Neutrophil (primary cell): Measurements from ENCODE around the gene GLRX2.

Experiments
- H3K27ac ChIP-seq: fragments of 200-600 bp; sonication (generic); 2 replicates; pipeline ENCODE4 v1.5.1; 2016; ENCODE audit warnings: mild to moderate bottlenecking, moderate library complexity
- H3K27me3 ChIP-seq: fragments of 200-600 bp; sonication (generic); 2 replicates; pipeline ENCODE4 v1.6.0; 2016; ENCODE audit warnings: mild to moderate bottlenecking
- H3K36me3 ChIP-seq: fragments of 200-600 bp; sonication (generic); 2 replicates; pipeline ENCODE4 v1.5.1; 2017
- H3K4me1 ChIP-seq, 2 experiments: fragments of 200-600 bp in 1 of 2; sonication (generic) in 1 of 2; 1 replicate in 1 of 2; 2 replicates in 1 of 2; pipeline versions ENCODE4 v1.5.1 to v1.6.1; 2013 to 2016; ENCODE audit warnings: low read depth in 1 of 2, low read length in 1 of 2, mild to moderate bottlenecking in 1 of 2, moderate library complexity in 1 of 2; ENCODE audit not compliant: control insufficient read depth in 1 of 2, insufficient read depth in 1 of 2
- H3K4me3 ChIP-seq, 2 experiments: fragments of 200-600 bp in 1 of 2; sonication (generic) in 1 of 2; 1 replicate in 1 of 2; 2 replicates in 1 of 2; pipeline ENCODE4 v1.5.1; 2013 to 2016; ENCODE audit warnings: low read depth in 1 of 2, low read length in 1 of 2, mild to moderate bottlenecking in 1 of 2, moderate library complexity in 1 of 2
- H3K9me3 ChIP-seq: fragments of 200-600 bp; sonication (generic); 2 replicates; pipeline ENCODE4 v1.5.1; 2016
- TF ChIP-seq, protein P1 (sequence below): fragments of 200-600 bp; sonication (generic); IDR thresholded peaks from 2 replicates; pipeline ENCODE4 v1.5.1; 2016; ENCODE audit warnings: antibody characterized with exemption

The GLRX2 gene

DNA sequence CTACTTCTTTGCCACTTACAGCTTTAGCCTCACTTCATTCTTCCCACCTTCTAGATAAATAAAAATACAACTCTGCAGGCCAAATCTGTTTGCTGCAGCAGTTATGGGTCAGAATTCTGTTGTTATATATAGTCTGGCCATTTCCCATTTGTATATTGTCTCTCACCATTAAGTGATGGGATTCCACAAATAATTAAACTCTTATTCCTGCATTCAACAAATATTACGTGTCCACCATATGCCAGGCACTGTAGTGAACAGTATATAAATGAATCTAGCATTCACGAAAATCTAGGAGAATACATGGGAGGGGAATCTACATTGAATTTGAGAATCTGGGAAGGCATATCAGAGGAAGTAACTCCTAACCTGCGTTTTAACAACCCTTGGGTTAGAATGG is 5.7 kb upstream of the GLRX2 start:
- Histone ChIP-seq H3K4me1 (peaks cover 52 to 56% of the 10 kb centered on the region in 2 experiments), H3K36me3 (no peaks in the 10 kb centered on the region), H3K9me3 (no peaks in the 10 kb centered on the region), H3K27me3 (no peaks in the 10 kb centered on the region), H3K4me3 (no peak overlapping the region), H3K27ac (peak overlapping the region; percentile 83)
- TF ChIP-seq, protein P1, sequence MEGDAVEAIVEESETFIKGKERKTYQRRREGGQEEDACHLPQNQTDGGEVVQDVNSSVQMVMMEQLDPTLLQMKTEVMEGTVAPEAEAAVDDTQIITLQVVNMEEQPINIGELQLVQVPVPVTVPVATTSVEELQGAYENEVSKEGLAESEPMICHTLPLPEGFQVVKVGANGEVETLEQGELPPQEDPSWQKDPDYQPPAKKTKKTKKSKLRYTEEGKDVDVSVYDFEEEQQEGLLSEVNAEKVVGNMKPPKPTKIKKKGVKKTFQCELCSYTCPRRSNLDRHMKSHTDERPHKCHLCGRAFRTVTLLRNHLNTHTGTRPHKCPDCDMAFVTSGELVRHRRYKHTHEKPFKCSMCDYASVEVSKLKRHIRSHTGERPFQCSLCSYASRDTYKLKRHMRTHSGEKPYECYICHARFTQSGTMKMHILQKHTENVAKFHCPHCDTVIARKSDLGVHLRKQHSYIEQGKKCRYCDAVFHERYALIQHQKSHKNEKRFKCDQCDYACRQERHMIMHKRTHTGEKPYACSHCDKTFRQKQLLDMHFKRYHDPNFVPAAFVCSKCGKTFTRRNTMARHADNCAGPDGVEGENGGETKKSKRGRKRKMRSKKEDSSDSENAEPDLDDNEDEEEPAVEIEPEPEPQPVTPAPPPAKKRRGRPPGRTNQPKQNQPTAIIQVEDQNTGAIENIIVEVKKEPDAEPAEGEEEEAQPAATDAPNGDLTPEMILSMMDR: no peak

- H3K4me1 ChIP-seq: peaks cover 58 to 61% of the 10 kb centered on the region in 2 experiments
- no peak overlapping the region for H3K4me3 ChIP-seq
- no peaks in the 10 kb centered on the region for H3K27me3 ChIP-seq
- H3K36me3 ChIP-seq: no peaks in the 10 kb centered on the region
- no peaks in the 10 kb centered on the region for H3K9me3 ChIP-seq
- H3K27ac ChIP-seq: no peak overlapping the region
- TF ChIP-seq, protein P1: no peak
Measured at GRCh38 chr1:193110246-193110645, 5.0 kb upstream of the GLRX2 start.

DNA sequence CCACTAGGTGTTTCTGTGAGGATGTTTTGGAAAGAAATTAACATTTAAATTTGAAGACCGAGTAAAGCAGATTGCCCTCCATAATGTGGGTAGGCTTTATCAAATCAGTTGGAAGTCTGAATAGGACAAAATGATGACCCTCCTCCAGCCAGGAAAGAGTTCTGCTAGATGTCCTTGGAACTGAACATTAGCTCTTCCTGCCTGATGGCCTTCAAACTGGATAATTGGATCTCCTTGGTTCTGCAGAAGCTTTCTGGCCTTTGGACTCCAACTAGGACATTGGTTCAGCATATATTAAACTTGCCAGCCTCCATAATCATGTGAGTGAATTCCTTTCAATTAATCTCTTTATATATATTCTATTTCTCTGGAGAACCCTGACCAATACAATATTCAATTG is 4.4 kb upstream of the GLRX2 start:
- no peak overlapping the region for H3K27ac ChIP-seq
- no peaks in the 10 kb centered on the region for H3K27me3 ChIP-seq
- no peak overlapping the region for H3K4me3 ChIP-seq
- TF ChIP-seq, protein P1: no peak
- H3K4me1 ChIP-seq: peaks cover 58 to 59% of the 10 kb centered on the region in 2 experiments
- H3K9me3 ChIP-seq: no peaks in the 10 kb centered on the region
- no peaks in the 10 kb centered on the region for H3K36me3 ChIP-seq

DNA sequence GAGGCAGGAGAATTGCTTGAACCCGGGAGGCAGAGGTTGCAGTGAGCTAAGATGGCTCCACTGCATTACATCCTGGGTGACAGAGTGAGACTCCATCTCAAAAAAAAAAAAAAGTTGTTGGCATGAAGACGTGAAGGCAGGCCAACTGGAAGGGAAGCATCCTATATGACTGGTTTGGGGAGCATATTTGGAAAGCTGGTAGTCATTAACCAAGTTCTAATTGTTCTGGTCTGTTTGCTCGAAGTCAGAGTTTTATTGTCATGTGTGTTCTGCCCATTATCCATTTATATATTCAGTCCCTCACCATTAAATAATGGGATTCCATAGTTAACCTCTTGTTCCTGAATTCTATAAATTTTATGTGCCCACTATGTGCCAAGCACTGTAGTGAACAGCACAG is 3.3 kb upstream of the GLRX2 start:
- TF ChIP-seq, protein P1: no peak
- H3K27ac ChIP-seq: no peak overlapping the region
- H3K36me3 ChIP-seq: no peaks in the 10 kb centered on the region
- H3K4me3 ChIP-seq: no peak overlapping the region
- H3K9me3 ChIP-seq: no peaks in the 10 kb centered on the region
- no peaks in the 10 kb centered on the region for H3K27me3 ChIP-seq
- peaks cover 57% of the 10 kb centered on the region in 2 experiments for H3K4me1 ChIP-seq

DNA sequence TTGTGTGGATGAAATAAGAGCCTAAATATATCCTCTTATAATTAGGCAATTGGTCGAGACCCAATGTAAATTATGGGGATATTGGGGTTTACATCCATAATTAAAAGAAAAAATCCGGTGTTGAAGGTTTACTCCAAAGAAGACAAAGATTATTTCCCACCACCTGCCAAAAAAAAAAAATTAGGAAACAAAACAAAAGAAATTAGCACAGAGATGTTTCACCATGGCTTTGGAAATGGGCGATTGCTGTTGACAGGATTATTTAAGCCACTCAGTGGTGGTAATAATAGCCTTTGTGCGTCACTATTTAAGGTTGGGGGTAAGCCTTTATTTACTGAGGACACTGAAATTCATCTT is 585 bp upstream of the GLRX2 start:
- Histone ChIP-seq H3K36me3 (no peaks in the 10 kb centered on the region), H3K9me3 (no peaks in the 10 kb centered on the region), H3K27me3 (no peaks in the 10 kb centered on the region), H3K4me1 (peaks cover 35 to 37% of the 10 kb centered on the region in 2 experiments), H3K4me3 (peak overlapping the region; percentile 74 to 84), H3K27ac (peak overlapping the region; percentile 89)
- TF ChIP-seq, protein P1: no peak

DNA sequence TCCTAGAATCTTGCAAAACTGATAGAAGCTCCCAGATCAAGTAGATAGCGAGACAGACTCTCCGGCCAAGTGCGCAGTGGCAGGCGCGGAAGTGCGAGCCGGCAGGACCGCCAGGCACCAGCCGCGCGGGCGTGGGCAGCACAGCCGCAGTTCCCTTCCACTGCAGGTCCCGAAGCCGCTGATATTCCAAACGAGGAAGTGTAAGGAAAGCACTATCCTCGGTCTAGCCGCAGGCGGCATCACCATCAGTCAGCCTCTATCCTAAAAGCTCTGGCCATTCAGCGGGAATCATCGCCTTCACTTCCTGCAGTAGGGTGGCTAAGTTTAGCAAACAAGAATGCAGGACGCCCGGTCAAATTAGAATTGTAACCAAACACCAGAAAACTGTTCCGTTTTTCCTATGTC is 710 bp downstream of the GLRX2 start:
- H3K36me3 ChIP-seq: peaks cover 9% of the 10 kb centered on the region
- TF ChIP-seq, protein P1: no peak
- peak overlapping the region; percentile 74 to 84 for H3K4me3 ChIP-seq
- peaks cover 29 to 31% of the 10 kb centered on the region in 2 experiments for H3K4me1 ChIP-seq
- no peaks in the 10 kb centered on the region for H3K9me3 ChIP-seq
- H3K27ac ChIP-seq: peak overlapping the region; percentile 89
- H3K27me3 ChIP-seq: no peaks in the 10 kb centered on the region
